NB4 (cell line): ENCODE results near the gene UBE4B.

Experiments
- MYC ChIP-seq: IDR thresholded peaks from 2 replicates; pipeline ENCODE4 v1.6.1; 2011; ENCODE audit warnings: low read depth, low read length
- POLR2A ChIP-seq: IDR thresholded peaks from 2 replicates; pipeline ENCODE4 v1.6.1; 2011; ENCODE audit warnings: mild to moderate bottlenecking; ENCODE audit not compliant: insufficient read length; ENCODE audit errors: extremely low read depth
- TF ChIP-seq, protein P1 (sequence below): IDR thresholded peaks from one replicate; pipeline ENCODE4 v1.5.1; 2012; ENCODE audit warnings: low read depth, low read length
- TF ChIP-seq, protein P2 (sequence below): IDR thresholded peaks from 2 replicates; pipeline ENCODE4 v1.6.1; 2011; ENCODE audit warnings: low read depth, low read length

DNA sequence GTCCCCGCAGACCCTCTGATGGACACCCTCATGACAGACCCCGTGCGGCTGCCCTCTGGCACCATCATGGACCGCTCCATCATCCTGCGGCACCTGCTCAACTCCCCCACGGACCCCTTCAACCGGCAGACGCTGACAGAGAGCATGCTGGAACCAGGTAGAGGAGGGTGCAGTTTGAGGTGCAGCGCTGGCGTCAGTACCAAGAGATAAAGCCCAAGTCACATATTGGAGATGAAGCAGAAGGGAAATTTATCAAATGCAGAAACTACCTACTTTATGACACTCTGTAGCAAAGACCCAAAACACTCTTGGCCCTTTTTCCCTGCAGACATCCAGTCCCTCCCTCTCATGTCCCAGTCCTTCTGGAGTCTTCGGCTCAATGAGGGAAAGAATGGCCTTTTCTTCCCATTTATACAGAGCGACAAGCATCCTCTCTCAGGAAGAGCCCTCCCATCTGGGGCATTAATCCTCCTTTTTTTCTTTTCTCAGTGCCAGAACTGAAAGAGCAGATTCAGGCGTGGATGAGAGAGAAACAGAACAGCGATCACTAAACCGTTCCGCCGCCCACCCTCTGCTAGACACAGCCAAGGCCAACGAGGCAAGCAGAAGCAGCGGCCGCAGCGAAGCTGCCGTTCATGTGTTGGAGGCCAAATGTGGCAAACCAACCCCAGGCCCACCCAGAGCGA is 146.8 kb downstream of the UBE4B start:
- TF ChIP-seq, protein P1, sequence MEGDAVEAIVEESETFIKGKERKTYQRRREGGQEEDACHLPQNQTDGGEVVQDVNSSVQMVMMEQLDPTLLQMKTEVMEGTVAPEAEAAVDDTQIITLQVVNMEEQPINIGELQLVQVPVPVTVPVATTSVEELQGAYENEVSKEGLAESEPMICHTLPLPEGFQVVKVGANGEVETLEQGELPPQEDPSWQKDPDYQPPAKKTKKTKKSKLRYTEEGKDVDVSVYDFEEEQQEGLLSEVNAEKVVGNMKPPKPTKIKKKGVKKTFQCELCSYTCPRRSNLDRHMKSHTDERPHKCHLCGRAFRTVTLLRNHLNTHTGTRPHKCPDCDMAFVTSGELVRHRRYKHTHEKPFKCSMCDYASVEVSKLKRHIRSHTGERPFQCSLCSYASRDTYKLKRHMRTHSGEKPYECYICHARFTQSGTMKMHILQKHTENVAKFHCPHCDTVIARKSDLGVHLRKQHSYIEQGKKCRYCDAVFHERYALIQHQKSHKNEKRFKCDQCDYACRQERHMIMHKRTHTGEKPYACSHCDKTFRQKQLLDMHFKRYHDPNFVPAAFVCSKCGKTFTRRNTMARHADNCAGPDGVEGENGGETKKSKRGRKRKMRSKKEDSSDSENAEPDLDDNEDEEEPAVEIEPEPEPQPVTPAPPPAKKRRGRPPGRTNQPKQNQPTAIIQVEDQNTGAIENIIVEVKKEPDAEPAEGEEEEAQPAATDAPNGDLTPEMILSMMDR = no peak
- TF ChIP-seq POLR2A (no peak), MYC (no peak)
- TF ChIP-seq, protein P2, sequence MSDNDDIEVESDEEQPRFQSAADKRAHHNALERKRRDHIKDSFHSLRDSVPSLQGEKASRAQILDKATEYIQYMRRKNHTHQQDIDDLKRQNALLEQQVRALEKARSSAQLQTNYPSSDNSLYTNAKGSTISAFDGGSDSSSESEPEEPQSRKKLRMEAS = no peak
